ENCODE measurements around the gene AK8.

- TF ChIP-seq, protein P1, sequence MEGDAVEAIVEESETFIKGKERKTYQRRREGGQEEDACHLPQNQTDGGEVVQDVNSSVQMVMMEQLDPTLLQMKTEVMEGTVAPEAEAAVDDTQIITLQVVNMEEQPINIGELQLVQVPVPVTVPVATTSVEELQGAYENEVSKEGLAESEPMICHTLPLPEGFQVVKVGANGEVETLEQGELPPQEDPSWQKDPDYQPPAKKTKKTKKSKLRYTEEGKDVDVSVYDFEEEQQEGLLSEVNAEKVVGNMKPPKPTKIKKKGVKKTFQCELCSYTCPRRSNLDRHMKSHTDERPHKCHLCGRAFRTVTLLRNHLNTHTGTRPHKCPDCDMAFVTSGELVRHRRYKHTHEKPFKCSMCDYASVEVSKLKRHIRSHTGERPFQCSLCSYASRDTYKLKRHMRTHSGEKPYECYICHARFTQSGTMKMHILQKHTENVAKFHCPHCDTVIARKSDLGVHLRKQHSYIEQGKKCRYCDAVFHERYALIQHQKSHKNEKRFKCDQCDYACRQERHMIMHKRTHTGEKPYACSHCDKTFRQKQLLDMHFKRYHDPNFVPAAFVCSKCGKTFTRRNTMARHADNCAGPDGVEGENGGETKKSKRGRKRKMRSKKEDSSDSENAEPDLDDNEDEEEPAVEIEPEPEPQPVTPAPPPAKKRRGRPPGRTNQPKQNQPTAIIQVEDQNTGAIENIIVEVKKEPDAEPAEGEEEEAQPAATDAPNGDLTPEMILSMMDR (IDR thresholded peaks at IDR 0.05), result no peak
- no peak for TF ChIP-seq POLR2A (IDR thresholded peaks at IDR 0.05)
These were observed 174.7 kb downstream of the AK8 start for GRCh38 chr9:132703336-132703735.

Data from transverse colon (tissue), 3 donors.